ENCODE data around the gene MEIS1. TPM values are rescaled to one million over a fixed set of nuclear protein-coding genes. Genes with fewer than 3 reads are reported as not detected.

Gene MEIS1
- total RNA-seq, 4 donors from 2014 or later: 9.2 to 22.6 (median 18.8) TPM

DNA sequence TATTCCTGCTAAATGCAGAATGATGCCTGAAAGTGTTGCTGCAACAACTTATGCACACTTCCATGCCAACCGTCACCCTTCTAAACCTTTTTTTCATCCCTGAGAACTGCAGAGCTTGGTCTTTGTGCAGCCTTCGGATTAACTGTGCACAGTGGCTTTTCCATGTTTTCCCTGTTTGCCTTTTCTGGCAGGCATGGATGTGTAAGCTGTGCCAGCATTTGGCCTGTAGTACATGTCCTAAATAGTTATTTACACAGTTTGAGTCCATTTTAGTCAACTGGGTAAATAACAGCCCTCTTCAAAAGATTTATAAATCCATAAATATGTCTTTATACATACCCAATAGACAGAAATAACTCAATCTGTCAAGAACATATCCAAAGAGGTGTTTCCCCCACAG is 31.5 kb downstream of the MEIS1 start:
- intact Hi-C loops (cut with DNase I; ENCODE audit: low total_unique reads): no loop called here

DNA sequence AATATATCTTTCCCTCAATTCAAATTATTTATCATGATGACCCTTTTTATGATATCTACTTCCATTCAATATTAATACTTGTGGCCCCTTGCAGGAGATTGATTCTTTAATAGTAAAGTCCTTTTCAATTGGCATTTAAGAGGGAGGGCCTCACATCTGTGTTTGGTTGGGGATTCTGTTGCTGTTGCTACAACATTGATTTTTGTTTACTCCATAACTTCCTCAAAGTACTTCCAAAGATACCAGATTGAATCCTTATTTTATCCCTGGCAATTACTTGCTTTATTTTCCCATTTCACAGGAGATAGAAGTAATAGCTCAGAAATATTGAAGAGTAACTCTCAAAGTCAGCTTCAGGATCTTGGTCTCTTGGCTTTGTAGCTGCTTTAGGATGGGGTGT is 32.8 kb downstream of the MEIS1 start:
- no peak for TF ChIP-seq POLR2A (IDR thresholded peaks at IDR 0.05)
- TF ChIP-seq, protein P1, sequence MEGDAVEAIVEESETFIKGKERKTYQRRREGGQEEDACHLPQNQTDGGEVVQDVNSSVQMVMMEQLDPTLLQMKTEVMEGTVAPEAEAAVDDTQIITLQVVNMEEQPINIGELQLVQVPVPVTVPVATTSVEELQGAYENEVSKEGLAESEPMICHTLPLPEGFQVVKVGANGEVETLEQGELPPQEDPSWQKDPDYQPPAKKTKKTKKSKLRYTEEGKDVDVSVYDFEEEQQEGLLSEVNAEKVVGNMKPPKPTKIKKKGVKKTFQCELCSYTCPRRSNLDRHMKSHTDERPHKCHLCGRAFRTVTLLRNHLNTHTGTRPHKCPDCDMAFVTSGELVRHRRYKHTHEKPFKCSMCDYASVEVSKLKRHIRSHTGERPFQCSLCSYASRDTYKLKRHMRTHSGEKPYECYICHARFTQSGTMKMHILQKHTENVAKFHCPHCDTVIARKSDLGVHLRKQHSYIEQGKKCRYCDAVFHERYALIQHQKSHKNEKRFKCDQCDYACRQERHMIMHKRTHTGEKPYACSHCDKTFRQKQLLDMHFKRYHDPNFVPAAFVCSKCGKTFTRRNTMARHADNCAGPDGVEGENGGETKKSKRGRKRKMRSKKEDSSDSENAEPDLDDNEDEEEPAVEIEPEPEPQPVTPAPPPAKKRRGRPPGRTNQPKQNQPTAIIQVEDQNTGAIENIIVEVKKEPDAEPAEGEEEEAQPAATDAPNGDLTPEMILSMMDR (IDR thresholded peaks at IDR 0.05): no peak

More for the DNA sequence above, 31.5 kb downstream of the MEIS1 start:
- WGBS, 2 donors: 62 to 77% methylated on average over 2 of the region's 2 CpGs
- DNase-seq (ENCODE audit: low spot score in 2 of 2): no peak
- H3K4me3 ChIP-seq (ENCODE audit: low read depth, poor library complexity, severe bottlenecking): no peak overlapping the region
- TF ChIP-seq, protein P1 (IDR thresholded peaks at IDR 0.05): no peak
- no peak for TF ChIP-seq POLR2A (IDR thresholded peaks at IDR 0.05)

DNA sequence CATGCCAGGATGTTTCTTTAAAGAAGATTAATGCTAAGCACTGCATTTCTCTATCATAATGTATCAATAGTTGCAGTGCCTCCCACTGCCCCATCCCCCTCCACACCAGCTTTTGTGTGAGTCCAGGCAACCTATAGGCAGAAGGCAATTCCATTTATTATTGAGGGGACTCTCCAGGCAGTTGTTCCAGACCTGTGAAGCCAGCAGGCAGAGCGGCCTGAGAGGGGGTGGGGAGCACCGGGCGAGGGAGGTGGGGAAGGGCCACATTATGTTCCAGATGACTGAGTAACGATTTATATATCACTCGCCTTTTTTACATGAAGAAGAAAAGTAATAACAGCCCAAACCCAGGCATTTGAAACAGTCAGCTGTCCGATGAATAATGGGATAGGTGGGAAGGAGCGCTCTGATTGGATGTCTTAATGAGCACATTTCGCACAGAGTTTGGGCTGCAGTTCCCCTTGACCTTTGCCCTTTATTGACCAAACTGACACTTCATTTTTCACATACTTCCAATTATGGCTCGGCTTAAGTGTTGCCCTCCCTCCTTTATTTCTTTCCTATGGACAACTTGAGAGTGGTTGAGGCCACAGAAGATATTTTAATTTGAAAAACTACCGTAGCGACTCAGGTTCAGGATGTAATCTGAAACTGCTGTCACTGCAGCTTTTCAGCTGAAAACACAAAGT is 34.4 kb downstream of the MEIS1 start:
- no peak for DNase-seq (ENCODE audit: low spot score in 2 of 2)
- no peak overlapping the region for H3K4me3 ChIP-seq (ENCODE audit: low read depth, poor library complexity, severe bottlenecking)
- intact Hi-C loops (cut with DNase I; ENCODE audit: low total_unique reads): no loop called here
- TF ChIP-seq POLR2A (IDR thresholded peaks at IDR 0.05): no peak
- TF ChIP-seq, protein P1 (IDR thresholded peaks at IDR 0.05): no peak
- WGBS, 2 donors: 86 to 87% methylated on average over 11 of the region's 11 CpGs

More for the DNA sequence above, 32.8 kb downstream of the MEIS1 start:
- intact Hi-C loops (cut with DNase I; ENCODE audit: low total_unique reads): no loop called here
- no peak for DNase-seq (ENCODE audit: low spot score in 2 of 2)
- no peak overlapping the region for H3K4me3 ChIP-seq (ENCODE audit: low read depth, poor library complexity, severe bottlenecking)

DNA sequence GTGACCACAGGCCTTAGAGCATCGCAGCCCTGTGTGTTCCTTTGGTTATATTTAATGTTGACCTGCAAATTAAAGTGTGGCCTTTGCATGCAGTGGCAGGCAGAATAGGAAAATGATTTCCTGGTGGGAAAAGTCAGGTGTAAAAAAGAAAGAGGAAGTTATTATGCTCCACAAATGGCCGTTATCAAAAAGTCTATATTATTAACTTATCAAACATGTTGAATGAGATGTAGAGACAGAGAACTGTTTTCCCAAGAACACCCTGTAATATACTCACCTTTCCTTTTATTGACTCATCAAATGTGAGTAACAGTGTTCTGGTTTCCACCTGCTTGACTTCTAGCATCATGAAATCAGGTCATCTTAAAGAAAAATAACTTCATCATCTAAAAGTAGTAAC is 35.3 kb downstream of the MEIS1 start:
- intact Hi-C loops (cut with DNase I; ENCODE audit: low total_unique reads): no loop called here
- no peak for DNase-seq (ENCODE audit: low spot score in 2 of 2)
- WGBS, 2 donors: 61 to 68% methylated on average over 2 of the region's 2 CpGs
- no peak overlapping the region for H3K4me3 ChIP-seq (ENCODE audit: low read depth, poor library complexity, severe bottlenecking)
- TF ChIP-seq, protein P1 (IDR thresholded peaks at IDR 0.05): no peak
- no peak for TF ChIP-seq POLR2A (IDR thresholded peaks at IDR 0.05)

DNA sequence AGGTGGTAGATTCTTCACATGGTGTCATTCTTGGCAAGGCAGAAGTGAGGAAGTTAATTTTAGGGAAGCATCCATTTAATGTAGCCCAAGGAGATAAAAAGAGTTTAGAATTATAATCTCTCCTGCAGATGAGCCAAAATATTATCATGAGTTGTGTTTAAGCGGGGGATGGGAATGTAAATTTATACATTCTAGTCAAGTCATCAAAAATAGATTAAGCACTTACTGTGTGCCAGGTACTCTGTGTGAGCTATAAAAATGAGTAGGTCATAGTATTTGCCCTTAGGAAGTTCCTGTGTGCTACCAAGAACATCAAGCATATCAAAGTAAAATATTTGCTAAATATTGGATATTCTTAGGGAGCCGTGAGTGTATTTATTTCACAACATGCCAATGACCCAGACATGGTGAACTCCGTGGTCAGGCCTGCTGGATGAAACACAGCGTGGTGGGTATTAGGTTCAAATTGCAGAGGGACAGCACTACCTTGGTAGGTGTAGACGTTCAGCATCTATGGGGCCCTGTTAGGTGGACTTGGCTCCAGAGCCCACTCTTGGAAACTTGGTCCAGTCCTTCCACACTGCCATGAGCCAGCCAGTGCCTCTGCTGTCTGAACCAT is 37.4 kb downstream of the MEIS1 start:
- intact Hi-C loops (cut with DNase I; ENCODE audit: low total_unique reads): no loop called here
- TF ChIP-seq, protein P1 (IDR thresholded peaks at IDR 0.05): no peak
- TF ChIP-seq POLR2A (IDR thresholded peaks at IDR 0.05): no peak
- H3K4me3 ChIP-seq (ENCODE audit: low read depth, poor library complexity, severe bottlenecking): no peak overlapping the region
- no peak for DNase-seq (ENCODE audit: low spot score in 2 of 2)
- WGBS, 2 donors: 80% methylated on average over 5 of the region's 5 CpGs

Measured in lower leg skin (tissue), 4 donors.